Subcutaneous adipose tissue (tissue), 4 donors: ENCODE results near the gene KNL1. TPM values are rescaled to one million over a fixed set of nuclear protein-coding genes. Genes with fewer than 3 reads are reported as not detected.

ENCODE experiments used
- total RNA-seq, 4 donors: library from RNA; depleted of rRNA; stranded (reverse); fragments of >200 nt; gene quantifications; one replicate each; pipeline ENCODE4 v1.1.0, GENCODE V29; 2016
- TF ChIP-seq, protein P1 (sequence below): fragments of 450-650 bp; IDR thresholded peaks from one replicate; pipeline ENCODE4 v1.5.1; 2016; ENCODE audit warnings: low read depth, mild to moderate bottlenecking, control low read depth, antibody characterized with exemption, moderate library complexity

The KNL1 gene
- total RNA-seq, 4 donors from 2014 or later: 0.19 to 3.7 (median 1.2) TPM

DNA sequence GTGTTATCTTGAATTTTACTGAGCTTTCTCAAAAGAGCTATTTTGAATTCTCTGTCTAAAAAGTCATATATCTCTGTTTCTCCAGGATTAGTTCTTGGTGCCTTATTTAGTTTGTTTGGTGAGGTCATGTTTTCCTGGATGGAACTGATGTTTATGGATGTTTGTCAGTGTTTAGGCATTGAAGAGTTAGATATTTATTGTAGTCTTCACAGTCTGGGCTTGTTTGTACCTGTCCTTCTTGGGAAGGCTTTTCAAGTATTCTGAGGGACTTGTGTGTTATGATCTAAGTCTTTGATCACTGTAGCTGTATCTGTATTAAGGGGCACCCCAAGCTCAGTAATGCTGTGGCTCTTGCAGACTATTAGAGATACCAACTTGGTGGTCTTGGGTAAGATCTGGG is 90.3 kb downstream of the KNL1 start:
- TF ChIP-seq, protein P1, sequence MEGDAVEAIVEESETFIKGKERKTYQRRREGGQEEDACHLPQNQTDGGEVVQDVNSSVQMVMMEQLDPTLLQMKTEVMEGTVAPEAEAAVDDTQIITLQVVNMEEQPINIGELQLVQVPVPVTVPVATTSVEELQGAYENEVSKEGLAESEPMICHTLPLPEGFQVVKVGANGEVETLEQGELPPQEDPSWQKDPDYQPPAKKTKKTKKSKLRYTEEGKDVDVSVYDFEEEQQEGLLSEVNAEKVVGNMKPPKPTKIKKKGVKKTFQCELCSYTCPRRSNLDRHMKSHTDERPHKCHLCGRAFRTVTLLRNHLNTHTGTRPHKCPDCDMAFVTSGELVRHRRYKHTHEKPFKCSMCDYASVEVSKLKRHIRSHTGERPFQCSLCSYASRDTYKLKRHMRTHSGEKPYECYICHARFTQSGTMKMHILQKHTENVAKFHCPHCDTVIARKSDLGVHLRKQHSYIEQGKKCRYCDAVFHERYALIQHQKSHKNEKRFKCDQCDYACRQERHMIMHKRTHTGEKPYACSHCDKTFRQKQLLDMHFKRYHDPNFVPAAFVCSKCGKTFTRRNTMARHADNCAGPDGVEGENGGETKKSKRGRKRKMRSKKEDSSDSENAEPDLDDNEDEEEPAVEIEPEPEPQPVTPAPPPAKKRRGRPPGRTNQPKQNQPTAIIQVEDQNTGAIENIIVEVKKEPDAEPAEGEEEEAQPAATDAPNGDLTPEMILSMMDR: no peak

DNA sequence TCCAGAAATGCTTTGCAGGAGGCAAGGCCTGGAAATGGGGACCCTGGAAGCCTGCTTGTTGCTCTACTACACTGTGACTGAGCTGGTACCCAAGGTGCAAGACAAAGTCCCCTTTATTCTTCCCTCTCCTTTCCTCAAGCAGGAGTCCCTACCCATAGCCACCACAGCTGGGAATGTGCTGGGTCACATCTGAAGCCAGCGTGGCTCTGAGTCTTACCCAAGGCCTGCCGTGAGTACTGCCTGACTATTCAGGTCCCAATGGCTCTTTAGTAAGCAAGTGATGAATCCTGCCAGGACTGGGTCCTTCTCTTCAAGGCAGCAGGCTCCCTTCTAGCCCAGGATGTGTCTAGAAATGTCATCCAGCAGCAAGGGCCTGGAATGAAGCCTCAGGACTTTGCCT is 91.3 kb downstream of the KNL1 start:
- TF ChIP-seq, protein P1: no peak

DNA sequence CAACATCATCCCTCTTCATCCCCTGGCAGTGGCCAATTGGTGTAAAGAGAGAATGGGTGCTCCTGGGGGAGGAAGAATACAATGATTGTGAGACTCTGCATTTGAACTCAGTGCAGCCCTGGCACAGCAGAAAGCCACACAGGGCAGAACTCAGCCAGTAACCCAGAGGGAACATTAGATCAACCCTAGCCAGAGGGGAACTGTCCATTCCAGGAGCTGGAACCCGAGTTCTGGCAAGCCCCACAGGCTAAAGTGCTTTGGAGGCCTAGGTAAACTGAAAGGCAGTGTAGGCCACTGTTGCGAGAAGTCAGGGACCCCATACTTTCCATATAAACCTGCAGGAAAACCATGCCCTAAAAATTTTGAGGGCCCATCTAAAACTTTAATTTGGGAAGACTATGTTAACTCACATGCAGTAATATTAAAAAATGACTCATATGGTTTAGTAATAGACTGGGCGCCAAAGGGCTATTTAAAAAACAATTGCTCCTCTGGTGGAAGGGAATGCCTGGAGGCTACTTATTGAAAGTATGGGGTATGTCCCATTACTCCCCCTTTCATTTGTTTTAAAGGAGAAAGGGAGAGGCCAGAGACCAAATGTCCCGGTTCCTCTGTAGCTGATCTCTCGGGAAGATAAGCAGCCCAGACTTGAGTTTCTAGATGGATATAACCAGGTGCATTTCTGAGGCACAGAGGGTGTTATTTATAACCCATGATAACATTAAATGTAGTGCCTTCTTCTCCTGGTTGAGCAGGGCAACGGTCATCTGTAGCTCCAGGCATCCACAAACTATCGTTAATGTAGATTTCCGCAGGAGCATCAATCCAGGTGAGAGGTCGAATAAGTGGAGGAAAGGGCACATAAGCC is 95.1 kb downstream of the KNL1 start:
- TF ChIP-seq, protein P1: no peak

DNA sequence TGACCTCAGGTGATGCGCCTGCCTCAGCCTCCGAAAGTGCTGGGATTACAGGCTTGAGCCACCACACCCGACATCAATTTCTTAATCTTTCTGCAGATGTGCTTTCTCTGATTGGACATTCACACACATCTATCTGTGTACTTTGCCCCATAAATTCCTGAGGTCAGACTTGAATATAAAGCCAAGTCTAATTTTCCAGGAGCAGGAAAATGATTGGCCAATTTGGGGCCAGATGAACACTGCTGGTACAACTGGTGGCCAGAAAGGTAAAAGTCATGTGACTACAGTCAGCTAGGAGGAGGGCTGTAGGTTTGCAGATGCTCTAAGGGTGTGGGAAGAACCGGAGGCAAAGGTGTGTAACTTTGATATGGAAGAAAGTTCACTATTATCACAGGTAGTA is 97.7 kb downstream of the KNL1 start:
- TF ChIP-seq, protein P1: no peak

DNA sequence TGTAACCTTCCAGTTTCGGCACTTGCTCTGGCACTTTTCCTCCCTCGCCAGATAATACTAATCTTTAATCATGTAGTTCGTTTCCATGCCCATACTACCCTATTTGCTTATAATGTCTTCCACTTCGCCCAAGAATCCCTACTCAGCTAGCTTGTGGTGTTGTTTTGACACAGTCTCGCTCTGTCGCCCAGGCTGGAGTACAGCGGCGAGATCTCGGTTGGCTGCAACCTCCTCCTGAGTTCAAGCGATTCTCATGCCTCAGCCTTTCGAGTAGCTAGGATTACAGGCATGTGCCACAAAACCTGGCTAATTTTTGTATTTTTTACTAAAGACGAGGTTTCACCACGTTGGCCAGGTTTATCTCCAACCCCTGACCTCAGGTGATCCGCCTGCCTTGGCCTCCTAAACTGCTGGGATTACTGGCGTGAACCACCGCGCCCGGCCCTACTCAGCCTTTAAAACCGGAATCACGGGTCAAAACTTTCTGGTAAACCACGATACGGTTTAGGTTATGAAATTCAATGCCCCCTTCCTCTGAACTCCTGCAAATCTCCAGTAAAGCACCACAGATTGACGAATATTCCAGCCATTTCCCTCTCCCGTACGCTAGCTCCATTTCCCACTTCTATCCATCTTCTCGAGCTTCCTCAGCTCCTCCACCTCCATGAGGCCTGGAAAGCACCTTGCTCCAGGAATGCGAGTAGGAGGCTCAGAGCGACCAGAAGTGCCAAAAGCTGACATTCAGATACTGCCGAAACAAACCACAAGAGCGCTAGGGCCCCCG is 100.0 kb downstream of the KNL1 start:
- TF ChIP-seq, protein P1: no peak

DNA sequence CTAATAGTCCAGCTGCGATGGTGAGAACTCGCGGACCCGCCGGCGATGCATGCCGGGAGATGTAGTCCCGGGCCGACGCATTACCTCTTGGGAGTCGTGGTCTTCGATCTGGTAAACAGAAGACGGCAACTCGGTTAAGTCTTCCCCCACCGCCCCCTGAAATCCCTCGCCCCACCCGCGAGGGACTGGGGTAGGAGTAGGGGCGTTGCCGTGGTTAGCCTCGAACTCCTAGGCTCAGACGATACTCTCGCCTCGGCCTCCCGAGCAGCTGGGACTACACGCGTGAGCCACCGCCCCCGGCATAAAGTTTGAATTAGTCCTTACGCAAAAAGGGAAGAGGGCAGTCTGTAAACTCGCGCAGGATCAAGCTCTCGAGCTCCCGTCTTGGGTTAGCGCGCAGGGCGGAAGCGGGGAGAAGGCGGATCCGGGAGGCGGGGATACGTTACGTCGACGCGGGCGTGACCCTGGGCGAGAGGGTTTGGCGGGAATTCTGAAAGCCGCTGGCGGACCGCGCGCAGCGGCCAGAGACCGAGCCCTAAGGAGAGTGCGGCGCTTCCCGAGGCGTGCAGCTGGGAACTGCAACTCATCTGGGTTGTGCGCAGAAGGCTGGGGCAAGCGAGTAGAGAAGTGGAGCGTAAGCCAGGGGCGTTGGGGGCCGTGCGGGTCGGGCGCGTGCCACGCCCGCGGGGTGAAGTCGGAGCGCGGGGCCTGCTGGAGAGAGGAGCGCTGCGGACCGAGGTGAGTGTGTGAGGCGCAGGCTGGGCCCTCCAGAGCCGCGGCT is 100.8 kb downstream of the KNL1 start, which contains the start of gene RAD51:
Gene RAD51 (plus strand): TSS at position 487 of the 781 bp plus-strand sequence. CDS start 3,585 bp downstream, outside the sequence.
- TF ChIP-seq, protein P1: no peak
